ENCODE results near the gene HTATIP2. TPM values are rescaled to one million over a fixed set of nuclear protein-coding genes. Genes with fewer than 3 reads are reported as not detected.

The HTATIP2 gene
- polyA plus RNA-seq, 1 of the 3 experiments (the other 2 are of a cell fraction) = not detected

DNA sequence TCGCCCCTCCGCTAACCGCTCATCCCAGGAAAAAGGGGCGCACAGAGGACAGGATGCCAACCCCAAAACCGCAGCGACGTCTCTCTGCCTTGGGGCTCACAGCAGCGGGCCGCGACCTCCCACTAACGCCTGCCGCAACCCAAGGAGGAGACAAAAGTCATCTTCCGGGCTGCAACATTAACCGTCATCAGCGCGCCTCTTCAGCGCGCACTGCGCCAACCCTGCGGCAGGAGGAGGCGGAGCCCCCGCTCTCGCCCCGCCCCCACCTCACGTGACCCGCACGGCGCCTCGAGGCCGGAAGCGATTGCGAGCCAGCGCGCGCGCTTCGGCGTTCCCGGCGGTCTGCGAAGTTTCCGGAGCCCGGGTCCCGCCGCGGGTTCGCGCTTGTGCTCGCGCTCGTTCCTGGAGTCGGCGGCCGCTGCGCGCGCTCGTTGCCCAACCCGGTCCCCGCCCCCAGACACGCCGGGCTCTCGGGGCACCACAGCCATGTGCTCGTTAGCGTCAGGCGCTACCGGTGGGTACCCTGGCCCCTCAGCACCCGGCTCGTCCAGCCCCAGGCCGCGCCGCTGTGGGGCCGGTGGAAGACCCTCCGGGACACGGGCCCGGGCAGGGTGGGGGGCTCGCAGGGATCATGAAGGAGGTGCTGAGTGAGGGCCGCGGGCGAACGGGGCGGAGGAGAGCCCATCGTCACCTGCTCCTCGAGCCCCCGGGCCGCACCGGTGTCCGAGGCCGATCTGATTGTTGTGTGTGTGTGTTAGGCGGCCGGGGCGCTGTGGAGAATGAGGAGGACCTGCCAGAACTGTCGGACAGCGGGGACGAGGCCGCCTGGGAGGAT is 24.0 kb downstream of the HTATIP2 start, which contains the start of gene PRMT3:
Gene PRMT3 (plus strand): TSS at position 456 of the 835 bp plus-strand sequence. CDS start 31 bp downstream, at position 487.
- DNase-seq = peak; percentile 97
- Histone ChIP-seq H3K79me2 (ENCODE audit: insufficient read depth) (peaks cover 13% of the 10 kb centered on the region; the same call in 1 of the 2 replicates), H3K9ac (peak within 1 kb of the TSS; percentile 90), H3F3A (replicated peaks; ENCODE audit: insufficient read depth) (no peaks in the 10 kb centered on the region), H3K27ac (ENCODE audit: low read depth in 2 of 2, low read length in 1 of 2) (peak within 1 kb of the TSS; percentile 88 to 94), H3K36me3 (replicated peaks in 1 of 2; ENCODE audit: control insufficient read depth in 1 of 2, insufficient read depth in 2 of 2, low read length in 1 of 2) (peaks cover 8 to 9% of the 10 kb centered on the region in 2 experiments), H3K4me2 (peak within 1 kb of the TSS; percentile 96), H3K27me3 (ENCODE audit: insufficient read depth) (no peaks in the 10 kb centered on the region), H3K4me1 (ENCODE audit: control insufficient read depth in 1 of 2, insufficient read depth in 2 of 2, low read depth in 1 of 2, low read length in 1 of 2) (peaks cover 5 to 6% of the 10 kb centered on the region in 2 experiments; a peak in 2 of 4 replicates), H2AFZ (ENCODE audit: low read depth) (peak within 1 kb of the TSS; percentile 97), H3K9me3 (no peaks in the 10 kb centered on the region), H3K4me3 (ENCODE audit: low read depth in 2 of 2, low read length in 1 of 2) (peak within 1 kb of the TSS; percentile 91 to 93), H3K9me2 (no peaks in the 10 kb centered on the region), H4K20me1 (ENCODE audit: insufficient read depth) (no peaks in the 10 kb centered on the region)
- CTCF ChIA-PET = interaction anchor here (0.6 to 2.3 kb wide), 19 partner anchors 9 to 234 kb away, joined by 3 to 17 read pairs (median 5); no protein-coding TSS in a partner anchor
- POLR2A ChIA-PET = no interaction called here
- 0% methylated on average over 19 of the region's 96 CpGs for WGBS (ENCODE audit: low lambda C conversion rate)
- TF ChIP-seq SMC3 (IDR thresholded peaks at IDR 0.05; ENCODE audit: low read depth, low read length) = no peak
- TF ChIP-seq GABPA (IDR thresholded peaks at IDR 0.05; ENCODE audit: low read depth) = peak; percentile 52
- TF ChIP-seq MXI1 (IDR thresholded peaks at IDR 0.05; ENCODE audit: low read depth, low read length) = peak; percentile 96
- TF ChIP-seq FOXJ3 (CRISPR knock-in tag; IDR thresholded peaks at IDR 0.05) = peak; percentile 78
- TF ChIP-seq, protein P1, sequence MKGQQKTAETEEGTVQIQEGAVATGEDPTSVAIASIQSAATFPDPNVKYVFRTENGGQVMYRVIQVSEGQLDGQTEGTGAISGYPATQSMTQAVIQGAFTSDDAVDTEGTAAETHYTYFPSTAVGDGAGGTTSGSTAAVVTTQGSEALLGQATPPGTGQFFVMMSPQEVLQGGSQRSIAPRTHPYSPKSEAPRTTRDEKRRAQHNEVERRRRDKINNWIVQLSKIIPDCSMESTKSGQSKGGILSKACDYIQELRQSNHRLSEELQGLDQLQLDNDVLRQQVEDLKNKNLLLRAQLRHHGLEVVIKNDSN (IDR thresholded peaks at IDR 0.05; ENCODE audit: borderline replicate concordance, low read depth) = peak; percentile 98
- TF ChIP-seq RFX5 (IDR thresholded peaks at IDR 0.05; ENCODE audit: low read length) = no peak
- no peak for TF ChIP-seq RXRA (IDR thresholded peaks at IDR 0.05; ENCODE audit: borderline replicate concordance, low read depth)
- TF ChIP-seq POLR2AphosphoS5 (IDR thresholded peaks at IDR 0.05; ENCODE audit: low read depth, low read length) = peak; percentile 96
- TF ChIP-seq GATA2 (CRISPR knock-in tag; IDR thresholded peaks at IDR 0.05) = peak; percentile 19; the same call in 1 of the 2 replicates
- TF ChIP-seq, protein P2, sequence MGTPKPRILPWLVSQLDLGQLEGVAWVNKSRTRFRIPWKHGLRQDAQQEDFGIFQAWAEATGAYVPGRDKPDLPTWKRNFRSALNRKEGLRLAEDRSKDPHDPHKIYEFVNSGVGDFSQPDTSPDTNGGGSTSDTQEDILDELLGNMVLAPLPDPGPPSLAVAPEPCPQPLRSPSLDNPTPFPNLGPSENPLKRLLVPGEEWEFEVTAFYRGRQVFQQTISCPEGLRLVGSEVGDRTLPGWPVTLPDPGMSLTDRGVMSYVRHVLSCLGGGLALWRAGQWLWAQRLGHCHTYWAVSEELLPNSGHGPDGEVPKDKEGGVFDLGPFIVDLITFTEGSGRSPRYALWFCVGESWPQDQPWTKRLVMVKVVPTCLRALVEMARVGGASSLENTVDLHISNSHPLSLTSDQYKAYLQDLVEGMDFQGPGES (IDR thresholded peaks at IDR 0.05; ENCODE audit: low read depth, low read length) = no peak
- no peak; the same call in 1 of the 2 replicates for TF ChIP-seq RCOR1 (IDR thresholded peaks at IDR 0.05; ENCODE audit: low read length)
- 0 out of 2 replicates have a peak, but pooled peaks have one; percentile 7 for TF ChIP-seq SIN3A (IDR thresholded peaks at IDR 0.05; ENCODE audit: borderline replicate concordance, low read depth, low read length)
- TF ChIP-seq, protein P3, sequence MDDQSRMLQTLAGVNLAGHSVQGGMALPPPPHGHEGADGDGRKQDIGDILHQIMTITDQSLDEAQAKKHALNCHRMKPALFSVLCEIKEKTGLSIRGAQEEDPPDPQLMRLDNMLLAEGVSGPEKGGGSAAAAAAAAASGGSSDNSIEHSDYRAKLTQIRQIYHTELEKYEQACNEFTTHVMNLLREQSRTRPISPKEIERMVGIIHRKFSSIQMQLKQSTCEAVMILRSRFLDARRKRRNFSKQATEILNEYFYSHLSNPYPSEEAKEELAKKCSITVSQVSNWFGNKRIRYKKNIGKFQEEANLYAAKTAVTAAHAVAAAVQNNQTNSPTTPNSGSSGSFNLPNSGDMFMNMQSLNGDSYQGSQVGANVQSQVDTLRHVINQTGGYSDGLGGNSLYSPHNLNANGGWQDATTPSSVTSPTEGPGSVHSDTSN (IDR thresholded peaks at IDR 0.05) = no peak
- peak; percentile 31; the same call in 1 of the 2 replicates for TF ChIP-seq NRF1 (IDR thresholded peaks at IDR 0.05; ENCODE audit: low read depth, low read length)
- 0 out of 4 replicates have a peak, but pooled peaks of 1 of the 2 experiments have one; percentile 32 for TF ChIP-seq EP300 (IDR thresholded peaks at IDR 0.05; ENCODE audit: borderline replicate concordance in 1 of 2, low read depth in 1 of 2, low read length in 1 of 2)
- TF ChIP-seq, protein P4, sequence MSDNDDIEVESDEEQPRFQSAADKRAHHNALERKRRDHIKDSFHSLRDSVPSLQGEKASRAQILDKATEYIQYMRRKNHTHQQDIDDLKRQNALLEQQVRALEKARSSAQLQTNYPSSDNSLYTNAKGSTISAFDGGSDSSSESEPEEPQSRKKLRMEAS (IDR thresholded peaks at IDR 0.05; ENCODE audit: low read depth) = peak; percentile 94
- no peak for TF ChIP-seq TEAD4 (IDR thresholded peaks at IDR 0.05; ENCODE audit: borderline replicate concordance, insufficient read depth)
- peak; percentile 97 for TF ChIP-seq ELF1 (IDR thresholded peaks at IDR 0.05)
- TF ChIP-seq, protein P5, sequence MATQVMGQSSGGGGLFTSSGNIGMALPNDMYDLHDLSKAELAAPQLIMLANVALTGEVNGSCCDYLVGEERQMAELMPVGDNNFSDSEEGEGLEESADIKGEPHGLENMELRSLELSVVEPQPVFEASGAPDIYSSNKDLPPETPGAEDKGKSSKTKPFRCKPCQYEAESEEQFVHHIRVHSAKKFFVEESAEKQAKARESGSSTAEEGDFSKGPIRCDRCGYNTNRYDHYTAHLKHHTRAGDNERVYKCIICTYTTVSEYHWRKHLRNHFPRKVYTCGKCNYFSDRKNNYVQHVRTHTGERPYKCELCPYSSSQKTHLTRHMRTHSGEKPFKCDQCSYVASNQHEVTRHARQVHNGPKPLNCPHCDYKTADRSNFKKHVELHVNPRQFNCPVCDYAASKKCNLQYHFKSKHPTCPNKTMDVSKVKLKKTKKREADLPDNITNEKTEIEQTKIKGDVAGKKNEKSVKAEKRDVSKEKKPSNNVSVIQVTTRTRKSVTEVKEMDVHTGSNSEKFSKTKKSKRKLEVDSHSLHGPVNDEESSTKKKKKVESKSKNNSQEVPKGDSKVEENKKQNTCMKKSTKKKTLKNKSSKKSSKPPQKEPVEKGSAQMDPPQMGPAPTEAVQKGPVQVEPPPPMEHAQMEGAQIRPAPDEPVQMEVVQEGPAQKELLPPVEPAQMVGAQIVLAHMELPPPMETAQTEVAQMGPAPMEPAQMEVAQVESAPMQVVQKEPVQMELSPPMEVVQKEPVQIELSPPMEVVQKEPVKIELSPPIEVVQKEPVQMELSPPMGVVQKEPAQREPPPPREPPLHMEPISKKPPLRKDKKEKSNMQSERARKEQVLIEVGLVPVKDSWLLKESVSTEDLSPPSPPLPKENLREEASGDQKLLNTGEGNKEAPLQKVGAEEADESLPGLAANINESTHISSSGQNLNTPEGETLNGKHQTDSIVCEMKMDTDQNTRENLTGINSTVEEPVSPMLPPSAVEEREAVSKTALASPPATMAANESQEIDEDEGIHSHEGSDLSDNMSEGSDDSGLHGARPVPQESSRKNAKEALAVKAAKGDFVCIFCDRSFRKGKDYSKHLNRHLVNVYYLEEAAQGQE (IDR thresholded peaks at IDR 0.05; ENCODE audit: low read depth, low read length) = no peak; the same call in 1 of the 2 replicates
- TF ChIP-seq NFIC (IDR thresholded peaks at IDR 0.05; ENCODE audit: borderline replicate concordance) = no peak
- peak; percentile 74 for TF ChIP-seq CHD2 (IDR thresholded peaks at IDR 0.05; ENCODE audit: low read length, partially characterized antibody)
- TF ChIP-seq, protein P6, sequence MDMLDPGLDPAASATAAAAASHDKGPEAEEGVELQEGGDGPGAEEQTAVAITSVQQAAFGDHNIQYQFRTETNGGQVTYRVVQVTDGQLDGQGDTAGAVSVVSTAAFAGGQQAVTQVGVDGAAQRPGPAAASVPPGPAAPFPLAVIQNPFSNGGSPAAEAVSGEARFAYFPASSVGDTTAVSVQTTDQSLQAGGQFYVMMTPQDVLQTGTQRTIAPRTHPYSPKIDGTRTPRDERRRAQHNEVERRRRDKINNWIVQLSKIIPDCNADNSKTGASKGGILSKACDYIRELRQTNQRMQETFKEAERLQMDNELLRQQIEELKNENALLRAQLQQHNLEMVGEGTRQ (IDR thresholded peaks at IDR 0.05; ENCODE audit: borderline replicate concordance, low read depth, low read length) = peak; percentile 91
- TF ChIP-seq RAD21 (IDR thresholded peaks at IDR 0.05; ENCODE audit: low read length) = peak; percentile 62; the same call in 1 of the 2 replicates
- peak; percentile 55; the same call in 1 of the 2 replicates for TF ChIP-seq TAF1 (IDR thresholded peaks at IDR 0.05; ENCODE audit: borderline replicate concordance, low read depth, low read length)
